GM23248 (cell line): ENCODE measurements around the gene ENDOV. TPM values are rescaled to one million over a fixed set of nuclear protein-coding genes. Genes with fewer than 3 reads are reported as not detected.

Experiments used
- DNase-seq: peaks from one replicate; pipeline ENCODE4 v3.0.0-alpha.2; 2015
- H2AFZ ChIP-seq: fragments of 200-600 bp; sonication (generic); 2 replicates; pipeline ENCODE4 v1.6.1; 2016; ENCODE audit warnings: antibody characterized with exemption
- H3F3A ChIP-seq: fragments of 200-600 bp; sonication (generic); 2 replicates; pipeline ENCODE4 v1.6.1; 2016; ENCODE audit warnings: mild to moderate bottlenecking, antibody characterized with exemption, mixed run types; ENCODE audit not compliant: insufficient read depth
- H3K27ac ChIP-seq: fragments of 200-600 bp; sonication (generic); 2 replicates; pipeline ENCODE4 v1.5.1; 2016; ENCODE audit warnings: mild to moderate bottlenecking
- H3K27me3 ChIP-seq: fragments of 200-600 bp; sonication (generic); replicated peaks from 2 replicates; pipeline ENCODE4 v1.6.1; 2016; ENCODE audit warnings: mild to moderate bottlenecking; ENCODE audit not compliant: insufficient read depth
- H3K36me3 ChIP-seq: fragments of 200-600 bp; sonication (generic); 2 replicates; pipeline ENCODE4 v1.6.1; 2016; ENCODE audit warnings: low read depth, mild to moderate bottlenecking
- H3K4me1 ChIP-seq: fragments of 200-600 bp; sonication (generic); 2 replicates; pipeline ENCODE4 v1.6.1; 2016; ENCODE audit warnings: mild to moderate bottlenecking; ENCODE audit not compliant: insufficient read depth
- H3K4me2 ChIP-seq: fragments of 200-600 bp; sonication (generic); one replicate; pipeline ENCODE4 v1.6.1; 2016; ENCODE audit warnings: mild to moderate bottlenecking; ENCODE audit not compliant: unreplicated experiment
- H3K4me3 ChIP-seq: fragments of 200-600 bp; sonication (generic); 2 replicates; pipeline ENCODE4 v1.5.1; 2016; ENCODE audit warnings: mild to moderate bottlenecking
- H3K79me2 ChIP-seq: fragments of 200-600 bp; sonication (generic); 2 replicates; pipeline ENCODE4 v1.6.1; 2016; ENCODE audit warnings: mild to moderate bottlenecking; ENCODE audit not compliant: insufficient read depth
- H3K9ac ChIP-seq: fragments of 200-600 bp; sonication (generic); 2 replicates; pipeline ENCODE4 v1.6.1; 2016; ENCODE audit warnings: mild to moderate bottlenecking
- H3K9me2 ChIP-seq: fragments of 200-600 bp; sonication (generic); 2 replicates; pipeline ENCODE4 v1.6.1; 2016; ENCODE audit warnings: mixed run types, mild to moderate bottlenecking, moderate library complexity; ENCODE audit not compliant: insufficient read depth
- H3K9me3 ChIP-seq: fragments of 200-600 bp; sonication (generic); one replicate; pipeline ENCODE4 v1.6.1; 2017; ENCODE audit warnings: low read depth
- H4K20me1 ChIP-seq: fragments of 200-600 bp; sonication (generic); 2 replicates; pipeline ENCODE4 v1.6.0; 2016; ENCODE audit not compliant: insufficient read depth
- EZH2 ChIP-seq: fragments of 200-600 bp; sonication (generic); IDR thresholded peaks from 2 replicates; pipeline ENCODE4 v1.6.1; 2018; ENCODE audit warnings: antibody characterized with exemption, mild to moderate bottlenecking; ENCODE audit not compliant: insufficient read depth, poor library complexity, severe bottlenecking
- EZH2phosphoT487 ChIP-seq: fragments of 200-600 bp; sonication (generic); IDR thresholded peaks from 2 replicates; pipeline ENCODE4 v1.6.1; 2018; ENCODE audit warnings: antibody characterized with exemption, moderate library complexity, mild to moderate bottlenecking, low read depth; ENCODE audit not compliant: insufficient read depth
- WGBS, 2 experiments: methylation state at CpG; one replicate each; pipeline ENCODE4 v1.1.6; 2015 to 2017; ENCODE audit warnings: low lambda C conversion rate in 2 of 2, low coverage in 1 of 2; ENCODE audit errors: missing lambda C conversion rate in 2 of 2; 5-methylcytosine and 5-hydroxymethylcytosine counted together
- in situ Hi-C: fragments of 300-500 bp; cut with MboI; formaldehyde crosslinking; loops from 2 replicates; pipeline ENCODE4 v1.15.0; 2020
- microRNA-seq: library from miRNA; unstranded; fragments of <30 nt; microRNA quantifications from one replicate; pipeline ENCODE4, GENCODE V29; 2016; ENCODE audit warnings: borderline number of aligned reads
- polyA plus RNA-seq: library from polyadenylated mRNA; unstranded; fragments of >200 nt; fragmentation: Nextera tagmentation; extraction: Ambion mirVana; gene quantifications from 2 replicates; pipeline ENCODE4 v1.2.1, GENCODE V29; 2016
- small RNA-seq: library from RNA; depleted of rRNA; stranded (forward); fragments of <200 nt; gene quantifications from one replicate; pipeline ENCODE3, GENCODE V24; 2014; ENCODE audit warnings: low read depth, low replicate concordance
- total RNA-seq: library from RNA; depleted of rRNA; stranded (reverse); fragments of >200 nt; shearing (Covaris generic); gene quantifications from 2 replicates; pipeline ENCODE4 v1.2.3, GENCODE V29; 2014; rRNA removed

Gene ENDOV
- total and polyA plus RNA-seq, 2 experiments from 2014 or later: 25.1 to 25.7 TPM

GRCh38 chr17:80487511-80487910 is 72.5 kb downstream of the ENDOV start:
- DNase-seq: no peak
- Histone ChIP-seq H3K9ac (no peak overlapping the region), H3K27me3 (peaks cover 4% of the 10 kb centered on the region; the same call in 1 of the 2 replicates), H3F3A (no peaks in the 10 kb centered on the region), H3K4me1 (no peaks in the 10 kb centered on the region), H3K27ac (no peak overlapping the region), H3K79me2 (no peaks in the 10 kb centered on the region), H3K4me2 (no peak overlapping the region), H4K20me1 (no peaks in the 10 kb centered on the region), H3K9me2 (no peaks in the 10 kb centered on the region), H2AFZ (no peak overlapping the region), H3K36me3 (no peaks in the 10 kb centered on the region), H3K9me3 (no peaks in the 10 kb centered on the region), H3K4me3 (no peak overlapping the region)
- WGBS, 2 experiments: 34 to 35% methylated on average over 7 of the region's 7 CpGs
- in situ Hi-C loops: no loop called here
- TF ChIP-seq EZH2 (no peak), EZH2phosphoT487 (no peak)

Small RNA genes lying within 50 kb of the gene (microRNA-seq; reads per million reads assigned to microRNA genes)
- not detected for gene MIR4730

Small RNA genes lying within 50 kb of the gene (small RNA-seq; reads per million reads assigned to genes)
- not detected for gene MIR4730

Other genes with a start within 250 kb of the ENDOV start
- gene CARD14, start 245.1 kb upstream of the ENDOV start, total RNA-seq: not detected in 2 replicates
- gene CARD14, start 245.1 kb upstream of the ENDOV start, polyA plus RNA-seq: 0.05 and 0.06 TPM in 2 replicates
- 21.2 and 35.2 TPM in 2 replicates for gene SGSH, start 194.8 kb upstream of the ENDOV start, total RNA-seq
- gene SGSH, start 194.8 kb upstream of the ENDOV start, polyA plus RNA-seq: 63.5 and 69.8 TPM in 2 replicates
- gene SLC26A11, start 194.7 kb upstream of the ENDOV start, total RNA-seq: 13.9 and 16.3 TPM in 2 replicates
- 11.4 and 11.9 TPM in 2 replicates for gene SLC26A11, start 194.7 kb upstream of the ENDOV start, polyA plus RNA-seq
- gene RNF213, start 154.3 kb upstream of the ENDOV start, total RNA-seq: 45.0 and 62.3 TPM in 2 replicates
- gene RNF213, start 154.3 kb upstream of the ENDOV start, polyA plus RNA-seq: 16.7 and 18.8 TPM in 2 replicates
- gene NPTX1, start 61.4 kb downstream of the ENDOV start, total RNA-seq: 0.25 and 1.1 TPM in 2 replicates
- gene NPTX1, start 61.4 kb downstream of the ENDOV start, polyA plus RNA-seq: 0.39 and 0.43 TPM in 2 replicates
- 16.1 and 19.0 TPM in 2 replicates for gene RPTOR, start 129.7 kb downstream of the ENDOV start, total RNA-seq
- 6.6 and 7.0 TPM in 2 replicates for gene RPTOR, start 129.7 kb downstream of the ENDOV start, polyA plus RNA-seq